GM21423 (cell line): Measurements from ENCODE around the gene MICB.
"Not testable (repeated sequence)": the region's sequence is repeated elsewhere in the genome, so short reads cannot be mapped to it uniquely, and the experiment has no call there.

Experiments
- ATAC-seq: cut with Tn5 transposase; IDR thresholded peaks from one replicate; pipeline ENCODE4 v1.9.1; 2021; ENCODE audit warnings: mild to moderate bottlenecking, moderate library complexity; ENCODE audit not compliant: unreplicated experiment

Gene MICB

DNA sequence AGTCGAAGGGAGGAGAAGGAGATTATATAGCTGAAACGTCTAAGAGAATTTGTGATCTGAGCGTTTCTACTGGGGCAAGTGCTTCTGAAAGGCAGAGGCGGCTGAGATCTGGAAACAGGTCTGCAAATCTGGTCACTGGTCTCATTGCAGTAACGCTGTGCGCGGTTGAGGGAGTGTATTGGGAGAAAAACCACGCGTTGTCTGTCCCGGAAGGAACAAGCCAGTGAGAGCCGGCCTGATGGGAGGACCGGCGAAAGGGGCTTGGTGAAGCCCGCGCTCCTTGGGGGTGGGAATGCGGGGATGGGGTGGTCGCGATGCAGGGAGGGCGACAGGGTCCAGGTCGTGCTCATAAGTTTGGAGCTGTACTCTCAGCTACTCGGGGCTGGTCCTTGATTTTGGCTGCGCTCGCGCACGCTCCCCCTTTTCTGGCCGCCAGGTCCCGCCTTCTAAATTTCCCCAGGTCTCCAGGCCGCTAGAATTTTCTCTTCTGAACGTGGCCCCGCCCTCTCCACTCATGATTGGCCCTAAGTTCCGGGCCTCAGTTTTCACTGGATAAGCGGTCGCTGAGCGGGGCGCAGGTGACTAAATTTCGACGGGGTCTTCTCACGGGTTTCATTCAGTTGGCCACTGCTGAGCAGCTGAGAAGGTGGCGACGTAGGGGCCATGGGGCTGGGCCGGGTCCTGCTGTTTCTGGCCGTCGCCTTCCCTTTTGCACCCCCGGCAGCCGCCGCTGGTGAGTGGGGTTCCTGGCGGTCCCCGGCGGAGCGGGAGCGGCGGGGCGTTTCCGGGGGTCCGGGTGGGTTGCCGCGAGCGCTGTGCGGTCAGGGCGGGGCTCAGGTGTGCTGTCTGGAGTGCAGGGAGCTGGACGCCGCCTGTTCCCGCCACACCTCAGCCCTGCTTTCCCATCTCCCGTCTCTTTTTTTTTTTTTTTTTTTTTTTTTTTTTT is at the start of gene MICB:
TSS of gene MICB (plus strand) at position 615 of the 946 bp plus-strand sequence. CDS start at position 664, 49 bp downstream.
- ATAC-seq: peak; percentile 52

DNA sequence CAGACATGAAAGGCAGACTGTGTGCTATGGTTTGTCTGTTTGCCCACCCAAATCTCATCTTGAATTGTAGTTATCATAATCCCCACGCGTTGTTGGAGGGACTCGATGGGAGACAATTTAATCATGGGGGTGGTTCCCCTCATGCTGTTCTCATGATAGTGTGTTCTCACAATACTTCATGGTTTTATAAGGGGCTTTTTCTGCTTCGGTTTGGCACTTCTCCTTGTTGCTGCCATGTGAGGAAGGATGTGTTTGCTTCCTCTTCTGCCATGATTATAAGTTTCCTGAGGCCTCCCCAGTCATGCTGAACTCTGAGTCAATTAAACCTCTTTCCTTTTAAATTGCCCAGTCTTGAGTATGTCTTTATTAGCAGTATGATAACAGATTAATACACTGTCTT is 47.2 kb upstream of the MICB start:
- ATAC-seq: no peak

DNA sequence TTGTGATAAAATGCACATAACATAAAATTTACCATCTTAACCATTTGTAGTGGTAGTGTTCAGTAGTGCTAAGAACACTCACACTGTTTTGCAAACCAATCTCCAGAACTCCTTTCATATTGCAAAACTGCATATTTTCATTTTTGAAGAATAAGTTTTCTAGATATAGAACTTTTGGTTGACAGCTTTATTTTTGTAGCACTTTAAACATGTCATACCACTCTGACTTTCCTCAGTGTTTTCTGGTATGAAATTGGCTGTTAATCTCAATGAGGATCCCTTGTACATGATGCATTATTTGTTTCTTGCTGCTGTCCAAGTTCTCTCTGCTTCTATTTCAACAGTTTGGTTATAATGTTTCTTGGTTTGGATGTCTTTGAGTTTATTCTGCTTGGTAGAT is 45.1 kb upstream of the MICB start:
- no peak for ATAC-seq

GRCh38 chr6:31453259-31453658 is 44.7 kb upstream of the MICB start:
- ATAC-seq: no peak

- not testable (repeated sequence) for ATAC-seq
These were observed 38.1 kb upstream of the MICB start for GRCh38 chr6:31459864-31460263.

- ATAC-seq: no peak
These were observed 37.5 kb upstream of the MICB start for GRCh38 chr6:31460361-31461025.

GRCh38 chr6:31462026-31462963 is 35.6 kb upstream of the MICB start:
- ATAC-seq: no peak

DNA sequence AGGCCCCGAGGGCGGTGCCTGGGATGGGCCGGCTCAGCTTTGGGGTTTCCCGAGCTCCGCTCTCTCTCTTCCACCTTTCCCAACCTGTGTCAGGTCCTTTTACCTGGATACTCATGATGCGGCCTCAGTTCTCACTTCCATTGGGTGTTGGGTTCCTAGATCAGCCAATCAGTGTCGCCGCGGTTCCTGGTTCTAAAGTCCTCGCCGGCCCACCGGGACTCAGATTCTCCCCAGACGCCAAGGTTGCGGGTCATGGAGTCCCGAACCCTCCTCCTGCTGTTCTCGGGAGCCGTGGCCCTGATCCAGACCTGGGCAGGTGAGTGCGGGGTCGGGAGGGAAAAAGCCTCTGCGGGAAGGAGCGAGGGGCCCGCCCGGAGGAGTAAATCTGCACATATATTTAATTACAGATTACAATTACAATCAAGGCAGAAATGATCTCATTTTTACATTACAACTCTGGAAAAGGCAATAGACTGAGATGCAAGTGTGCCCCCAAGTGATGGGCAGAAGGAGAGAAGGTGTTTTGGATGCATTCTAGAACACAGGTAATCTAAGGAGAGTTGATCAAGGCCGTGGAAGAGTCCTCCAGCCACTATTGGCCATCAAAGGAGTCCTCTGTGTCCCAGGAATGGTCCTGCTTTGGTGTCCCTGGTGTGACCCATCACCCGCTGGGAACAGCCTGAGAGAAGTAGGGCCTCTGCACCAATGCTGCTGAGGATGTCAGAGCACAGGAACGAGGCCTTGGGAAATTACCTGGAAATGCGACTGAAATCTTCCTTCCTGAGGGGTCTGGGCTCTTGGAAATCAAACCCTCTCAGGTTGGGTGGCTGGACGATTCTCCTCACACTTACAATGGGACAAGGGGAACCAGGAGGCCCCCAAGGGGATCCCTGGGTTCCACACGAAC is 34.7 kb upstream of the MICB start:
- ATAC-seq: peak; percentile 92

DNA sequence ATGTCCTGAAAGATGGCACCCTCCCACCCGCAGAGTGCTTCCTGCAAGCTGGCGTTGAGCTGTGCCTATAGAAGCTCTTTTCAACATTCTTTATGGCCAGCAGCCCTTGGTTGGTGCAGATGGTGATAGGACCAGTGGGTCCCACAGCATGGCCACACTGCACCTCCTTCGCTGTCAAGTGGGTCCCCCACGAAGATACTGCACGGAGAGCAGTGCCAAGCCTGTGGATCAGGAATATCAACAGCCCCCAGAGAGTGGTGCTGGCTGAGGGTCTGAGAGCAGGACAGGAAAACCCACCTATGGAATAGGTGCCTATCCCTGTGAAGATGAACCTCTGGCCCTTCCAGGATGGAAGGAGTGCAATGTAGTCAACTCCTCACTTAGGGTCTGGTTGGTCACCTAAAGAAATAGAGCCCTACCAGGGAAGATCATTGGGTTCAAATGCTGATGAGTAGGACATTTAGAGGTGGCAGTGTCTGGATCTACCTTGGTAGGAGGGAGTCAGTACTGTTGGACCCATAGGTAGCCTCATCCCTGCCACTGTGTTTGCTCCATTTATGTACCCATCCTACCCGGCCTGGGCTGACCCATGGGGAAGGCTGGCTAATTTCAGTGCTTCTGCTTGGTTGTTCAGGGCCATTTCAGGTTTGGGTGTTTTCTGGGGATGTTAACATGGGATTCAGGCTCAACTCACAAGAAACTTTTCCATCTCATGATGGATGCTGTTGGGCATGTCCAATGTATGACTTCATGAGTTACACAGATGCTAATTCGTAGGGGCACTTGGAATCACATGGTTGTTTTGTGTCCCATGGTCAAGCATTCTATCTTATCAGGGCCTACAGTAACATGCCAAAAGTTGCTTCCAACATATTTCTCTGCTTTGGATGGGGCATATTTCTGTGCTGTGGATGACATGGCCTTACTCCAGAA is 33.4 kb upstream of the MICB start:
- ATAC-seq: no peak

- no peak for ATAC-seq
These were observed 32.8 kb upstream of the MICB start for GRCh38 chr6:31465185-31465536.

- no peak for ATAC-seq
These were observed 32.2 kb upstream of the MICB start for GRCh38 chr6:31465718-31466117.

DNA sequence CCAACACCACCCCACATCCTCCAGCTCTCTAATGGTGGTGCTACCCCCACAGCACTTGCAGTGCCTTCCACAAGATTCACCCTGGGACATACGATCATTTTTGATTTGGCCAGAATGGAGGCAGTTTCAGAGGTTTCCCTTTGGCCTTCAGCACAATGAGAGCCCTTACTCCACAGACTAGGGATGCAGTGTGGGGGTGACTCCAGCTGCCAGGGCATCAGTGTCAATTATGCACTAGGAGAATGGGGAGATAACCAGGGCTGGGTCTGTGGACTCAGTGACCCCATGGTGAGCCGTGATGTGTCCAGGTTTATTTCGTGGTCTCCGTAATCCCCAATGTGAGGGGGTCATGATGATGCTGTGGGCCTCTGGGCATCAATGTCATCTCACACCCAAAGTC is 31.5 kb upstream of the MICB start:
- no peak for ATAC-seq

DNA sequence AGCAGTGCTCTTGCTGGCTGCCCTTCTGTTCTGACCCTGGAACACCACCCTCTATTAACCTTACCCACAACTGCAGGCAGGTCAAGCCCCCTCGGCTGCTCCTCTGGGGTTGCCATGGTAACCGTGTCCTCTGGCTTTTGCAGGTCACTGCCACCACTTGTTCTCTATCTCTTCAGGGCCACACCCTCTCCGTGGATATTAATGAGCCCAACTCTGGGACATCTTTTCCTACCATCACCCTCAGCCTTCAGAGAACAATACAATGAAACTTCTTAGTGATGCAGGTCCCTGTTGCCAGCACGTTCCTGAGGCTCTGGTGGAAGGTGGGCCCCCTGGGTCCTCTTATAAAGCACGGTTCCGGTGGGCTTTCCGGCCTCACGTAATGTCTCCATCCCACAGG is 30.8 kb upstream of the MICB start:
- no peak for ATAC-seq

- ATAC-seq: no peak
These were observed 29.6 kb upstream of the MICB start for GRCh38 chr6:31468311-31468710.

DNA sequence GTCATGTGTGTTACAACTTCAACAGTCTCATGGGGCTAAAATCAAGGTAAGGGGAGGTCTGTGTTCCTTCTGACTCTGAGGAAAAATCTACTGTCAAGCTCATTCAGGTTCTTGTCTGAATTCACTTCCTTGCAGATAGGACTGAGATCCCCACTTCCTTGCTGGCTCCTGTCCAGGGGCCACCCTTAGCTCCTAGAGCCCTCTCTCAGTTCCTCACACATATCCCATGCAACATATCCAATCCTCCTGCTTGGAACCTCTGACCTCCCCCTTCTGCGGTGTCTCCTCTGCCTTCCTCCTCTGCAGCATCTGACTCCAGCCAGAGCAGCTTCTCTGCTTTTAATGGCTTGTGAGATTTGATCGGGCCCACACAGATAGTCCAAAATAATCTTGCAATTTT is 27.1 kb upstream of the MICB start:
- ATAC-seq: no peak

- no peak for ATAC-seq
These were observed 26.2 kb upstream of the MICB start for GRCh38 chr6:31471711-31472110.

- no peak for ATAC-seq
These were observed 25.7 kb upstream of the MICB start for GRCh38 chr6:31472259-31472658.

- ATAC-seq: no peak
These were observed 24.7 kb upstream of the MICB start for GRCh38 chr6:31473244-31473643.
